HEK293 (cell line): ENCODE results near the gene KCNIP4.

Experiments
- CTCF ChIP-seq: fragments of 450-650 bp; formaldehyde crosslinking; IDR thresholded peaks from 2 replicates; pipeline ENCODE4 v1.5.1; 2016; ENCODE audit warnings: missing biosample characterization, missing genetic modification characterization
- ZEB2 ChIP-seq: fragments of 450-650 bp; formaldehyde crosslinking; IDR thresholded peaks from 2 replicates; pipeline ENCODE4 v1.5.1; 2016; ENCODE audit warnings: missing biosample characterization, missing genetic modification characterization

GRCh38 chr4:21726255-21726815 is 222.2 kb downstream of the KCNIP4 start:
- TF ChIP-seq ZEB2 (tag by site-specific recombination) (no peak), CTCF (tag by site-specific recombination) (no peak)
